Measurements from ENCODE around the gene MIPOL1. TPM values are rescaled to one million over a fixed set of nuclear protein-coding genes. Genes with fewer than 3 reads are reported as not detected.

Gene MIPOL1
- total RNA-seq, 1 experiment from 2014 or later = 15.4 TPM

- ChIA-PET CTCF (no interaction called here), RAD21 (ENCODE audit: low non-redundant PET in 1 of 2, low total read pairs in 2 of 2, uncharacterized antibody in 2 of 2, unreplicated experiment in 2 of 2) (no interaction called here), POLR2A (no interaction called here)
- intact Hi-C loops (cut with micrococcal nuclease) = no loop called here
- no peaks in the 10 kb centered on the region for H3K4me1 ChIP-seq (ENCODE audit: control insufficient read depth in 1 of 2, insufficient read depth in 2 of 2, low read length in 2 of 2)
- H3K9me2 ChIP-seq (ENCODE audit: insufficient read depth) = no peaks in the 10 kb centered on the region
- H3K36me3 ChIP-seq (ENCODE audit: control insufficient read depth in 1 of 2, insufficient read depth in 2 of 2, low read length in 2 of 2) = peaks cover 0 to 3% of the 10 kb centered on the region in 2 experiments; a peak in 1 of 4 replicates
- H3K27ac ChIP-seq (ENCODE audit: low read depth, low read length) = no peak overlapping the region
- H2AFZ ChIP-seq (ENCODE audit: low read depth, low read length, poor library complexity, severe bottlenecking) = no peak overlapping the region
- H3K4me2 ChIP-seq (ENCODE audit: low read length) = no peak overlapping the region
- BruUV-seq (replicated peaks) = no TSS peak
- H3K79me2 ChIP-seq (ENCODE audit: insufficient read depth, low read length) = no peaks in the 10 kb centered on the region
- no peak for TF ChIP-seq POLR2A (IDR thresholded peaks at IDR 0.05; ENCODE audit: borderline replicate concordance, extremely low read depth, insufficient read depth, insufficient read length)
- no peak for TF ChIP-seq EGR1 (IDR thresholded peaks at IDR 0.05; ENCODE audit: low read depth)
- TF ChIP-seq ZFX (IDR thresholded peaks at IDR 0.05) = no peak
- TF ChIP-seq, protein P1, sequence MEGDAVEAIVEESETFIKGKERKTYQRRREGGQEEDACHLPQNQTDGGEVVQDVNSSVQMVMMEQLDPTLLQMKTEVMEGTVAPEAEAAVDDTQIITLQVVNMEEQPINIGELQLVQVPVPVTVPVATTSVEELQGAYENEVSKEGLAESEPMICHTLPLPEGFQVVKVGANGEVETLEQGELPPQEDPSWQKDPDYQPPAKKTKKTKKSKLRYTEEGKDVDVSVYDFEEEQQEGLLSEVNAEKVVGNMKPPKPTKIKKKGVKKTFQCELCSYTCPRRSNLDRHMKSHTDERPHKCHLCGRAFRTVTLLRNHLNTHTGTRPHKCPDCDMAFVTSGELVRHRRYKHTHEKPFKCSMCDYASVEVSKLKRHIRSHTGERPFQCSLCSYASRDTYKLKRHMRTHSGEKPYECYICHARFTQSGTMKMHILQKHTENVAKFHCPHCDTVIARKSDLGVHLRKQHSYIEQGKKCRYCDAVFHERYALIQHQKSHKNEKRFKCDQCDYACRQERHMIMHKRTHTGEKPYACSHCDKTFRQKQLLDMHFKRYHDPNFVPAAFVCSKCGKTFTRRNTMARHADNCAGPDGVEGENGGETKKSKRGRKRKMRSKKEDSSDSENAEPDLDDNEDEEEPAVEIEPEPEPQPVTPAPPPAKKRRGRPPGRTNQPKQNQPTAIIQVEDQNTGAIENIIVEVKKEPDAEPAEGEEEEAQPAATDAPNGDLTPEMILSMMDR (IDR thresholded peaks at IDR 0.05 in 2 of 3, conservative IDR thresholded peaks at IDR 0.05 in 1 of 3; ENCODE audit: borderline replicate concordance in 1 of 3, insufficient read depth in 1 of 3, low read depth in 2 of 3, low read length in 2 of 3) = no peak
- no peak for TF ChIP-seq TCF7L2 (IDR thresholded peaks at IDR 0.05; ENCODE audit: borderline replicate concordance, extremely low read depth, insufficient read depth, insufficient read length)
- no peak for TF ChIP-seq ZNF274 (IDR thresholded peaks at IDR 0.05; ENCODE audit: low read depth, low read length)
- no peak for TF ChIP-seq FOSL1 (IDR thresholded peaks at IDR 0.05; ENCODE audit: low read depth)
- no peak for TF ChIP-seq RAD21 (IDR thresholded peaks at IDR 0.05; ENCODE audit: low read depth)
- no peak overlapping the region for H3K4me3 ChIP-seq (replicated peaks in 1 of 2; ENCODE audit: low read depth in 1 of 2, low read length in 2 of 2)
- H3K27me3 ChIP-seq (ENCODE audit: insufficient read depth, low read length) = no peaks in the 10 kb centered on the region
- H3K9me3 ChIP-seq (ENCODE audit: control insufficient read depth in 1 of 2, insufficient read depth in 1 of 2, low read depth in 1 of 2, low read length in 2 of 2) = no peaks in the 10 kb centered on the region
- no peak overlapping the region for H3K9ac ChIP-seq (ENCODE audit: low read length)
- H4K20me1 ChIP-seq (ENCODE audit: insufficient read depth) = no peaks in the 10 kb centered on the region
- no peak for DNase-seq (ENCODE audit: low read depth, low spot score)
- no peak for ATAC-seq
These were observed 71.1 kb downstream of the MIPOL1 start for GRCh38 chr14:37268788-37269187.

DNA sequence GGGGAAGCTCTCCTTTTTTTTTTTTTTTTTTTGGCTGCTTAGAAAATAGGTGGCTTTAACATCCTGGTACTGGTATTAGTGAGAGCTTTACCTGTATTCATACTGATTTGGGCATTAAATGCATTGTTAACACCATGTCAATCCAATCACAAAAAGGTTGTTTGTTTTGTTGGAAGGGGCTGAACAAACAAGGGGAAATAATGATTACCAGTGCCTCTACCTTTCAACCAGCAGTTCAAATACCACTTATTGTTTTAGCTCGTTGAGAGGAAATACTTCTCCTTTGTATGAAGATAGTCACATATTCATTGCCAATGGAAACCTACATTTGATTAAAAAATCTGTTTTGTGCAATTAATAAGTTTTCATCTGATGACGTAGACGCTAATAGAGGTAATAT is 72.9 kb downstream of the MIPOL1 start:
- no peak overlapping the region for H3K4me3 ChIP-seq (replicated peaks in 1 of 2; ENCODE audit: low read depth in 1 of 2, low read length in 2 of 2)
- no peak overlapping the region for H2AFZ ChIP-seq (ENCODE audit: low read depth, low read length, poor library complexity, severe bottlenecking)
- H3K27ac ChIP-seq (ENCODE audit: low read depth, low read length) = no peak overlapping the region
- no peaks in the 10 kb centered on the region for H3K9me2 ChIP-seq (ENCODE audit: insufficient read depth)
- no peak overlapping the region for H3K9ac ChIP-seq (ENCODE audit: low read length)
- intact Hi-C loops (cut with micrococcal nuclease) = no loop called here
- H3K27me3 ChIP-seq (ENCODE audit: insufficient read depth, low read length) = no peaks in the 10 kb centered on the region
- BruUV-seq (replicated peaks) = no TSS peak
- DNase-seq (ENCODE audit: low read depth, low spot score) = no peak
- peaks cover 0 to 3% of the 10 kb centered on the region in 2 experiments; a peak in 1 of 4 replicates for H3K36me3 ChIP-seq (ENCODE audit: control insufficient read depth in 1 of 2, insufficient read depth in 2 of 2, low read length in 2 of 2)
- CTCF ChIA-PET = no interaction called here
- H4K20me1 ChIP-seq (ENCODE audit: insufficient read depth) = no peaks in the 10 kb centered on the region
- no peak for TF ChIP-seq SIN3A (IDR thresholded peaks at IDR 0.05; ENCODE audit: low read depth)
- no peak for TF ChIP-seq RAD21 (IDR thresholded peaks at IDR 0.05; ENCODE audit: low read depth)
- no peak for TF ChIP-seq ZFX (IDR thresholded peaks at IDR 0.05)
- no peak for TF ChIP-seq FOSL1 (IDR thresholded peaks at IDR 0.05; ENCODE audit: low read depth)
- no peak for TF ChIP-seq ZNF274 (IDR thresholded peaks at IDR 0.05; ENCODE audit: low read depth, low read length)
- TF ChIP-seq ZBTB33 (IDR thresholded peaks at IDR 0.05; ENCODE audit: extremely low read depth, insufficient replicate concordance, low read length) = no peak
- TF ChIP-seq, protein P1 (IDR thresholded peaks at IDR 0.05 in 2 of 3, conservative IDR thresholded peaks at IDR 0.05 in 1 of 3; ENCODE audit: borderline replicate concordance in 1 of 3, insufficient read depth in 1 of 3, low read depth in 2 of 3, low read length in 2 of 3) = no peak
- TF ChIP-seq MAX (IDR thresholded peaks at IDR 0.05) = no peak
- TF ChIP-seq POLR2AphosphoS5 (IDR thresholded peaks at IDR 0.05; ENCODE audit: low read depth, low read length) = no peak
- no peak for TF ChIP-seq EZH2 (IDR thresholded peaks at IDR 0.05)
- no peak for TF ChIP-seq CEBPB (IDR thresholded peaks at IDR 0.05; ENCODE audit: low read depth)
- no peaks in the 10 kb centered on the region for H3K9me3 ChIP-seq (ENCODE audit: control insufficient read depth in 1 of 2, insufficient read depth in 1 of 2, low read depth in 1 of 2, low read length in 2 of 2)
- RAD21 ChIA-PET (ENCODE audit: low non-redundant PET in 1 of 2, low total read pairs in 2 of 2, uncharacterized antibody in 2 of 2, unreplicated experiment in 2 of 2) = no interaction called here
- no peaks in the 10 kb centered on the region for H3K4me1 ChIP-seq (ENCODE audit: control insufficient read depth in 1 of 2, insufficient read depth in 2 of 2, low read length in 2 of 2)
- no peaks in the 10 kb centered on the region for H3K79me2 ChIP-seq (ENCODE audit: insufficient read depth, low read length)
- no peak overlapping the region for H3K4me2 ChIP-seq (ENCODE audit: low read length)
- ATAC-seq = no peak
- POLR2A ChIA-PET = no interaction called here

Data from HCT116 (cell line).